ENCODE data around the gene ANOS1.
A peak's percentile ranks its signal among the peaks of the same experiment; 100 is the strongest.

Gene ANOS1

DNA sequence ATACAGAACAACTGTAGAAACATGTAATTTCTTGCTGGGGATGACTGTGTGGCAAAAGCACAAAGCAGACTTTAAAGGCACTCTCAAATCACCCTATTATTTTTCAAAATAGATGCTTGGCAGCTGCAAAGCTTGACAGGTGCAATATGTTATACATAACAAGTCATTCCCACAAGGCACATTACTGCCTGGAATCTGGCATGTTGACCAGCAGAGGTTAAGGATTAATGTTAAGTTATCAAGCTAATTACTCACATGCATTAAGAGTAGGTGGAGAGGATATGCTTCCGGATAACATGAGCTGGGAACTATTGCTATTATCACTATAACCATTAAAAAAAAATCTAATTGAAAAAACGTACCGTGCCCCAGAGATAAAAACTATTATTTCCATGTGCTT, 17.8 kb downstream of the ANOS1 start:
- DNase-seq: peak in 1 of 2 experiments; percentile 66

DNA sequence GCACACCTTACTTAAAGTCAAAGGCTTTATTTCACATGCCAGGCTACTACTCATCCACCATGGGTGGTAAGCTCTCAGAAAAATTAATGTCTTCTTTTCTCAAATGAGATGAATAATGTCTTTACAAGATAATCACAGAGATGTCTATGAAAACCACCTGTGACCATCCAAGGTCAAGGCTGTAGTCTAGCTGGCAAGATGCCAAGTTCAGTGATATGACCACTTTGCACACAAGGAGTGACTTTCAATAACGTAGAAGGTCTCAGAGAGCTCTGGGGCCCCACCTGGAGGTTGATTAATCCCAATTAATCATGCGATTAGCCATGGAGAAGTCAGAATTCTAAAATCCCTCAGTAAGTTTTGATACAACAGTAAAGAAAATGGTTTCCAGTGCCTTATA, 20.5 kb downstream of the ANOS1 start:
- no peak for DNase-seq

DNA sequence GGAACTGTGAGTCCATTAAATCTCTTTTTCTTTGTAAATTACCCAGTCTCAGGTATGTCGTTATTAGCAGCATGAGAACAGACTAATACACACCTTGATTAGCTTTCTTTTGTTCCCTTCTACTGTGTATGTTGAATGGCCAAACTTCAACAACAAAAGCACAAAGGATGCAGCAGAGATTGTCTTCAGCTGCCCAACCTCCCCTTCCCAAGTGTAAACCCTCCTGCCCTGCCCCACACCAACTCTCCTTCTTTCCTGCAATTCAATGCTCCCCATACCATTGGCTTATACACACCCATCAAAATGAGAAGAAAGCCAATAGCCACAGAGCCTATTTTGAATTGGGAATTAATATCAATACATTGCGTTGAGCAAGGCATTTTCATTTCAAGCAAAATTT, 27.8 kb downstream of the ANOS1 start:
- no peak for DNase-seq

DNA sequence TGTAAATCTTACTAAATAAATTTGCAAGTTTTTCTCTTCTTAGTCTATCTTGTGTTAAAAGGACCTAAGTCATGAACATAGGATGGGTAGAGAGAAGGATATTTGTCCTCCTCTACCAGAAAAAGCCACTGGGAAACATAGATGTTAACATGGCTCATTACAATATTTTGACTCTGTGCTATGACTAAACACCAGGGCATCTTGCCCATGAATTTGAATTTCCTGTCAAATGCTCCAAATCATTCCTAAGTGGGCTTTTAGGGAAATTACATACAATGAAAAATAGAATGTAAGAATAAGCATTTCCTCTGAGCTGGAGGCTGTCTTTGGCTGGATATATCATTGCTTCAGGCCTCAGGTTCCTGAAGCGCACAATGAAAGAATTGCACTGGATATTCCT, 39.1 kb downstream of the ANOS1 start:
- no peak for DNase-seq

DNA sequence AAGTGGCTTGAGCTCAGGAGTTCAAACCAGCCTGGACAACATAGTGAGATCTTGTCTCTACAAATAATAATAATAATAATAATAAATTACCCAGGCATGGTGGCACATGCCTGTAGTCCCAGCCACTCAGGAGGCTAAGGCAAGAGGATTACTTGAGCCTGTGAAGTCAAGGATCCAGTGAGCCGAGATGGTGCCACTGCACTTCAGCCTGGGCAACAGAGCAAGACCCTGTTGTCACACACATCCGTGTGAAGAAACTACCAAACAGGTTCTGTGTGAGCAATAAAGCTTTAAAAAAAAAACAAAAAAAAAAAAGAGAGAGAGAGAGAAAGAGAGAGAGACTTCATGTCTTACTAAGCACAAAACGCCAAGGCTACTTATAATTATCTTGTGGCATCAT, 42.5 kb downstream of the ANOS1 start:
- DNase-seq: no peak

DNA sequence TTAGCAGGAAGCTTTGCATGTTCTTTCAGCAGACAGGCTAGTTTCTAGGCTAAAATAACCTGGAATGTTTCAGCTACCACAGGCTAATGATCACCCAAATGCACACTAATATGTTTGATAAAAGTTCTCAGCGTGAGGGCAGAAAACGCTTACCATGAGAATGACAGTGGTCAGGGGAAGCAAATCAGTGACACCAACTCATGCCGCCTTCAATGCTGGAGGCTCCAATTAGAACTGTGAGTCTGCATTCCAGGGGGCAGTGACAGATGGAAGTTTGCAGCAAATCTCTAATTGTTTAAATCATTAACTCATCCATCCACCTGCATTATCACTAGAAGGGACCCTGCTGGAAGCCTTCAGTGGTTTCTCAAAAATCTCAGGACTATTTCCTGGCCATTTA, 43.2 kb downstream of the ANOS1 start:
- DNase-seq: no peak

DNA sequence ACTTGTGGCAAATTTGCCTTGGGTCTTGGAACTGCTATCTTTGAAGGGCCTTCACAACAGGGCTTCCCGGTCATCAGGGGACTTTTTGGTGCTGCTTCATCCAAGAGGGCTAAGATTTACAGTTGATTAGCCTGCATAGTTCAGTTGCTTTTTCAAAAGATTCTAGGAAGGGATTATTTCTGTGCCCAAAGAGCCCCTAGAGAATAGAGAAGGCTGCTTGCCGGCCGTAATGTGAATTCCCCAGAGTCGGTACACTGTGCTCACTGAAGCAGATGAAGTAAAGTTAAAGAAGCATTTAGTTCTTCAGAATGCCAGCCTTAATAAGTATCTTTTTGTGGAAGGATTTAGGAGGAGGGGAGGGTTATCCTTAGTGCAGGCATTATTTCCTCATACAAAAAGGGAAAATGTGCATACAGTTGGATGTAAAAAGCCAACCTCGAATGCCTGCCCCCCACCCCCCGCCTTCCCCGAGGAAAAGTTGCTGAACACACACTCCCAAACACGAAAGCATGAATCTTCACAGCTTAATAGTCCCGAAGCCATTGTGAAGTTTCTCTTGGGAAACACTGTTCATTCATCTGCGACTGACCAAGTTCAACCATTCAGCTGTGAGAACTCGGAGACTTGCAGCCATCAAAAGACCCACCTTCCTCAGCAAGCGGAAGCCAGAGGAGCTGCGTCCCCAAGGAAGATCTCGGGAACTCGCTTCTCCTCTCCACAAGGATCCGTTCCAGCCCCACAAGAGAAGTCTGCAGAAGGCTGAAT, 47.6 kb downstream of the ANOS1 start:
- no peak for DNase-seq

DNA sequence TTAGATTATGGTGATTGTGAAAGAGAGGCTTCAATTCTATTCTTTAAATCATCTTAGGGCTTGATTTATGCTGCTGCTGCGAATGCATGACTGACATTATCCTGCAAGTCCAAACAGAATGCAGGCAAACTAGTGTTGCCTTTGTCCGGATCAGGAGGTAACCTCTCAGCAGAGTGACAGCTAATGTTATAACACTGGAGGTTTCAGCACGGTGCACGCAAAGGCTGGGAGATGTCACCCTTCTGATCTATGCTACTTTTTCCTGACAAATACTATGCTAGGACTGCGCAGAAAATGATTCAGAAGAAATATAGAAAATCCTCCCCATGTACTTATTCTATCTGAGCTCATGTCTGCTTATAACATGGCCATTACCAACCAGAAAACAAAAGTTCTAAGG, 48.2 kb downstream of the ANOS1 start:
- no peak for DNase-seq

DNA sequence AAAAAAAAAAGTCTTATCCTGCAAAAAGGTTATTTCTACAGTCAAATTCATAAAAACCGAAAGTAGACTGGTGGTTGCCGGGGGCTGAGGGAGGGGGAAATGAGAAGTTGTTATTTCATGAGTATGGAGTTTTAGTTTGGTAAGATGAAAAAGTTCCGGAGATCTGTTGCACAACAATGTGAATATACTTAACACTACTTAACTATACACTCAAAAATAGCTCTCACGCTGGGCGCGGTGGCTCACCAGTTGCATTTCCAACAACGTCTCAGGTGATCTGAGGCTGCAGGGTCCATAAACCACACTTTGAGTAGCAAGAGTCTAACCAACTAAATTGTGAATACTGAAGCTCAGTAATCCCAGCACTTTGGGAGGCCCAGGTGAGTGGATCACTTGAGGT, 52.4 kb downstream of the ANOS1 start:
- no peak for DNase-seq

DNA sequence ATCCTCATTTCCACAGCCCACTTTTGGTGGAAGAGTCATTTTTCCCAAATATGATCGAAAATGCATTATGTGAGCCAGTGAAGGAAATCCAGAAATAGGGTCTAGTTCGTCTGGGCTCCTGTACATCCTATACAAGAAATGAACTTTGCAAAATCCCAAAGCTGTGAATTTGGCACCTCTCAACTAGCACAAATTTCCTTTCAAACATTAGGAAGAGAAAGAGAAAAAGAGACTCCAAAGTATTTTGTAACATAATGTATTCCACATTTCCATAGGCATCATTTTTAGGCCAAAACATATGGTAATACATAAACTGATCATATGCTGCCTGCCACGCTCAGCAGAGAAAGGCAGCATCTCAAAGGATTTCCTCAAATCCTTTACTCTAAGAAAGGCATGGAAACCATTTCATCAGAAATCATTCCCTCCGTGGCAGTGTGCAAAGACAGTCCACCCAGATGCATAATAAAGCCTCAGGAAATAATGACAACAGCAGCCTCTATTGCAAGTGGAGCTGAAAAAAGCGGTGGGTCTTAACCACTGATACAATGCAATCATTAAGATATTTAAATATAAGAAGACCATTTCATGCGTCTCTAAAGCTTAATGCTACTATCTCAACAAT, 56.8 kb downstream of the ANOS1 start:
- no peak for DNase-seq

DNA sequence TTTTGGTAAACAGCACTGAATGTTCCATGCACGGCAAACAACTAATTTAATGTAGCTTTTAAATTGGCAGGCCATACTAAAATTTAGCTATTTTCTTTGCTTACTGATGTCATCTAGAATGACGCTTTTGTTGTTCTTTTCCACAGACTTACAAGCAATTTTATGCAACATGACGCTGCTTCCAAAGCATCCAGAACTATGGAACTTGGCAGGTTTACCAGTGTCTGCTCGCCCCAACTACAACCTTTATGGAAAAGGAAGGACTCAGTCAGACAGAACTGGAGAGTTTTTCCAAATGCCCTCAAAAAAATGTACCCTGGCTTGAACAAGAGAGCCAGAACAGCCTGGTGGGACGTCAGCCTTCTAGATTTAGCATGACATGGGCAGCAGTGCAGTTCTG, 58.7 kb downstream of the ANOS1 start:
- DNase-seq: no peak

DNA sequence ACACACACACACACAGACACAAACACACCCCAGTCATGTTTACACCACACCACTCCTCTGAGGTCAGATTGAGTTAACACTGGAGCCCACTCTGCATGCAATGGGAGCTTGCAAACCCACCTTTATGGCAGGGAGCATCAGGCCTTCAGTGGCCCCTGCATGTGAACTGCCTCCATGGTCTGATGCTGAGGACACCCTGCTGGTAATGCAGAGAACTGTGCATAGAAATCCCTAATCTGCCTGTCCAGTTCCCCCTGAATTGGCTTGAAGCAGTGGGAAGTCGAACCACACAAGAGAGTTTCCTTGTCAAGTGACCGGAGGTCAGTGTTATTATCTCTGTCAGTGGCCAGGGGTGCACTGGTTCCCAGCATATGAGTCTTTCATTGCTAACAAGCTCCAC, 59.8 kb downstream of the ANOS1 start:
- no peak for DNase-seq

DNA sequence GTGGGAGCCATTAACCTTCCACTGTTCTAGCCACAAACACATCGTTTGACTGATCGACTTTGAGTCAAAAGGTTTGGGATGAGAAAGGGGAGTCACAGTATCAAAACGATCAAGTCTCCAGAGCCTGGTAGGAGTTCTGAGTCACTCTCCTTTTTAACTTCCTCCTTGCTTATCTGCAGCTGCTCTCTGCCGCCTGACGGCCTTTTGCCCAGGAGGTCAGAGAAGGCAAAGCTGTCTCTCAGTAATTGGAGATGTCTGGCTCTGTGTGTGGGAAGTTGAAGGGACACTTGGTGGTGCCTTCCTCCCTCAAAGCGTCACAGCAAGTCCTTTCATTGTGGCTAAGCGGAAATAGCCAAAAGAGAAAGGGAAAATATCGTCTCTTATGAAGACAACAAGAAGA, 63.1 kb downstream of the ANOS1 start:
- no peak for DNase-seq

DNA sequence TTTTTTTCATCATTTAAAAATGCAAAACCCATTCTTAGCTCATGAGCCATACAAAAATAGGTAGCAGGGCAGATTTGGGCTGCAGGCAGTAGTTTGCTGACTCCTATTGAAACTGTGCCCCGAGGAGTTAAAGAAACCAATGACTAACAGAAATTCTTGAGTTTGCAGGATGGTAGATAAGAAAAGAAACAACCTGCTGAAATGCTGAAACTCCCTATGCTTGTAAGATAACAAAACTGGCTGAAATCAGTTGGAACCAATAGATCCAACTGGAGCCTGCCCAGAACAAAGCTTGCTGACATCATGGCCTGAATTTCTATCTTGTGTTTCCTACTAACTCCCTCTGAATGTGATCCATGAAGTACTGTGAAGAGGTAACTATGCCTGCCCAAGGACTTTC, 68.6 kb downstream of the ANOS1 start:
- DNase-seq: no peak

DNA sequence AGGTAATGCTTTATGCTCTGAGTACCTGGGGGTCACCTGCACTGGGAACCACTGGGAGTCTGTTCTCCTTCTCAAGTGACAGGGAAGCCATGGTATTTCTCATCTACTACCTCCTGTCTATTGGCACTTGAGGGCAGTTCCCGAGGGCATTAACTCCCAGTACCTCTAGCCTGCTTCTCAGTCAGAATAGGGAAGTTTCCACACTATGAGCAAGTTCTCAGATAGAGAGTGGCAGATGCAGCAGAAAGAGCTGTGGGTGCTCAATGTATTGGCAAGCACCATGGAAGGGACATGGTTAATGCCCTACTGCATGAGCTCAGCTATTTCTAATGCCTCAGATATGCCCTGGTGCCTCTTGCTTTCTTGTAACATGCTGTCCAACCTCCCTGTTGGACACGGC, 74.1 kb downstream of the ANOS1 start:
- DNase-seq: no peak

DNA sequence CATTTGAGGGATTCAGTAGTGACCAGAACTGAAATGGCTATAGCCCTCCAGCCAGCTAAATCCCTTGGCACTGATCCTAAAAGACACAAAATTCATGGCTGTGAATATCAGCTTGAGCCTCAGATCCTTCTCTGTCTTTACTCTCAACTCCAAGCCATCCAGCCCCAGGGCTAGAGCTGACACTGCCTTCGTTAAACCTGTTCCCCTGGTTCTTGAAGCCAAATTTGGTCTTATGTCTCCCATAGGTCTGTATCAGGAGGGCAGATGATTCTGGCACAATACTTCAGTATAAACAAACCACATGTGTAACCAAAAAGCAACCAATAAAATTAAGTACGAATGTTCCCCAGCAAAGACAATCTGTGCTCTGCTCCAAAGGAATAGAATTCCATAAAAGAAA, 78.0 kb downstream of the ANOS1 start:
- no peak for DNase-seq

DNA sequence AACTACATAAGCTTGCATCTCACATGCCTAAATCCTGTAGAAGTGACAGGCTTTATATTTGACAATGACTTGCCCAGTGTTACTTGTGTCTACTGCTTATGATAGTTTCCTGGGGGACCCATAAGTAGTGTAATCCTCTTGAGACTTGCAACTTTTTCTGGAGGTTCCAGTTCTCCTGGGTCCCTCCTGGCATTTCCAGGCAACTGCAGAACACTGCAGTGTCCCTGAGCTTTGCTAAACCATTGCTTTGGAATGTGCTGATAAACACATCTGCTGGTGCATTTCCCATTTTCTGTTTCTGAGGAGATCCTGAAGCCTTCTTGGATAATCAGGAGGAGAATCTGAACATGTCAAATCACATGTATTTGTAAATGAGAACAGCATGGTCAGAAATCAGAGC, 82.0 kb downstream of the ANOS1 start:
- no peak for DNase-seq

DNA sequence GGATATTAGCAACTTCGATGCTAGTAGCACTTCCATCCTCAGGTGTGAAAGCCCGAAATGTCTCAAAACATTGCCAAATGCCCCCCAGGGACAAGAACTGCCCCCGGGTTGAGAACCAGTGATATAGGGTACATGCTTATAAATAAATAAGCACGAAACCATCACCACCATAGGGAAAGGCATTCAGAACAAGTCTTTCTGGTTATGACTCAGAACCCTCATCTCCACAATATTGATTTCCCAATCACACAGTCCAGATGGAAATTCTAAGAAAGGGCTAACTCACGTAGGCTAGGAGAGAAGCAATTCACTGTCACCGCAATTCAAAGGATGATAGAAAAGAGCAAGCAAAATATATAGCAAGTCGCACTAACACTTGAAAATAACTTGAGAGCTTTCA, 84.8 kb downstream of the ANOS1 start:
- DNase-seq: no peak

DNA sequence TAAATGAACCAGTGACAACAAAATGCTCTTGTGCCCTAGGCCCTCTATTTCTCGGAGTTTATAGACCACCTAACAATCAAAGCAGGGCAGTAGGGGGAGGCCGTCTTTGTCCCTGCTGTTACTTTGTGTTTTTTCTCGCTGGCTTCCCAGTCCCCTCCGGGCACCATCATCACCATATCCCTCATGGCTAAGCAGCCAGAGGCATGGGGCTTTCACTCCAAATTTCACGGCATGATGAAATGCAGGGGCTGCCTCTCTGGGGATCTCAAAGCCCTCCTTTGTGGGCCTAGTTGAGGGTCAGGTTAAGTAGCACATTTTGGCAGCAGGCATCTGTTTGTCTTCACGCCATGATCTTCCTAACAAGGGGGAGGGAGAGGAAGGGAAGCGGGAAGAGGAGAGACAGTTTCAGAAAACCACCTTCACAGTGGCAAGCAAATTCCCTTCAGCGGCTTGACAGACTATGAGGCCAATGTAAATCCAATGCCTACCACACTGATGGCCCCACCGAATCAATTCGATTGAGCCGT, 91.9 kb downstream of the ANOS1 start:
- DNase-seq: no peak

DNA sequence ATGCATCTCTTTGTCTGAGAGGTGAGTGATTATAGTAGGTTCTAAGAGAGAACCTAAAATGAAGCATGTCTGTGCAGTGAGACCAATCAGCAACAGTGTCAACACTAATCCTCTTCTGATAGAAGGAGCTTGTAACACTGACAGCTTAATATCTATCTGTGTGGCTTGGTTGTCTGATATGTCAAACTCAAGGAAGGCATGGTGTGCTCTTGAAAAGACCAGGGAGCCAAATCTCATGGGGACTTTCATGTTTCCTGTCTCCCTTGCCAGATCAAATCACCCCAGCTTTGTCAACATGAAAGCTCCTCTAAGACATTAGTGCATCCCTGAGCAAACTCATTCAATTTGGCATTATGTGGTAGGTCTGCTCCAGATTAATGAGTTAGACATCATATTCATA, 95.4 kb downstream of the ANOS1 start:
- no peak for DNase-seq

DNA sequence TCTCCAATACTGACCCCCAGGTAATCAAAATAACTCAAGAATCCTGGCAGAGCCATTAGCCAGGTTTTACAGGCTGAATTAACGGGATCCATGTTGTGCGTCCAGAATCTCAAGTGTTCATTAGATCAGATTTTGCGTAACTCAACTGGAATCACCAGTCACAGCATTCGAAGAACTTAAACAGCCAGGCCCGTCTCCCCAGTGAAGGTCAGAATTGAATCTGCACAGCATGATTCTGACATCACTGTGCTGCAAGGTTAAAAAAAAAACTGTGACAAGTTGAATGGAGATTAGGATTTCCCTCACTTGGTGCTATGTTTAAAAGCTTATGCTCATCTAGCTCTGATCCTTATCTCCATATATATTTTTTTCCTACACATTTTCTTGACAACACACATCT, 96.1 kb downstream of the ANOS1 start:
- no peak for DNase-seq

DNA sequence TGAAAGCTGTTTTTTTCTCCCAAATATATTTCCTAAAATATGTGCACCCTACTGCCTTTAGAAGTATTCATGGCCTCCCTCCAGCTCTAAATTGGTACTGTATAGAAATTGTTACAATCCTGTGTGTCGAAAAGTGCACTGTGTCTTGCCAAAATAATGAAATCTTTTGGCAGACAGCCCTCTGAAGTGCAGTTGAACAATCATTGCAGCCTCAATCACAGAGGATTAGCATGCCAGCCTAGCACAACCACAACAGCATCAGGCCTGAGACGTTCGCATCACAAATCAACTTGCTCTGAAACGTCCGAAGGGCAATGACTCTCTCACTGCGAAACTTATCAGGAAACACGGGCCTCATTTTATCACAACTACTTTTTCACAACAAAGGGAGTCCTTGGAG, 99.0 kb downstream of the ANOS1 start:
- peak; percentile 22 to 66 for DNase-seq

DNA sequence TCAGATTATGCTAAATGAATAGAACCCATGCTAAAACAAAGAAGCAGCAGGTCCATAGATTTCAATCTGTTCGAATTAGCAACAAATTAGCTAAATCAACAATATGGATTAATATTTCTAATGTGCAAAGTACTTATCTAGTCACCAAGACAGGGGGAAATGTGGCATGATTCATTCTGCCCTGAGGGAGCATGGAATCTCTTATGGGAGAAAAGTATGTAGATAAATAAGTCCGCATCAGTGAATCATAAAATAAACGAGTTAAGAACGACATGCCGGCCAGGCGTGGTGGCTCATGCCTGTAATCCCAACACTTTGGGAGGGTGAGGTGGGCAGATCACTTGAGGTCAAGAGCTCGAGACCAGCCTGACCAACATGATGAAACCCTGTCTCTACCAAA, 102.1 kb downstream of the ANOS1 start:
- DNase-seq: no peak

DNA sequence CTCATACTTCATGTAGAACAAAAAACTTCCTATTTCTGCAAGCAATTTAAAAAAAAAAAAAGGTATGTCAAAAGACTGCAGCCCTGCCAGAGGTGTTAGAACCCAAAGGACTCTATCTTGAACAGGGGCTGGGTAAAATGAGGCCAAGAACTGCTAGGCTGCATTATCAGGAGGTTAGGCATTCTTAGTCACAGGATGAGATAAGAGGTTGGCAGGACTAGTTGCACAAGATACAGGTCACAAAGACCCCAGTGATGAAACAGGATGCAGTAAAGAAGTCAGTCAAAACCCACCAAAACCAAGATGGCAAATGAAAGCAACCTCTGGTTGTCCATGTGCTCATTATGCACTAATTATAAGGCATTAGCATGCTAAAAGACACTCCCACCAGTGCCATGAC, 104.1 kb downstream of the ANOS1 start:
- no peak for DNase-seq

DNA sequence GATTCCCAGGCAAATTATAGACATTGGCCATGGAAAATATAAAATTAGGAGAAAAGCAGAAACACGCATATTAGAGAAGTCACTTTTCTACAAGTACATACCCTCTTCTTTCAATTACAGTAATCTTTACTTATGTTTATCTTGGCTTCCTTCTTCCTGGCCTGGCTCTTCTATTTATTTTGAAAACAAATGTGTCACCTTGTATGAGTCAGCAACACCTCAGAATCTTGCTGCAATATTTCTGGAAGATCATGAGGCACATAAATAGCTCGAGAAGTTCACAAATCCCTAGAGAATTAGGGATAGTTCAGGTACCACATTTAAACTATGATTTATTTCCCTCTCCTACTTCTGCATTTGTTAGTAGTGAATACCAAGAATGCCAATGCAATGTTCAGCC, 124.6 kb downstream of the ANOS1 start:
- DNase-seq: no peak

Data from NCI-H2081 (cell line).